Fibroblast of lung (primary cell): ENCODE results near the gene BBX. TPM values are rescaled to one million over a fixed set of nuclear protein-coding genes. Genes with fewer than 3 reads are reported as not detected.

Experiments used
- DNase-seq, 2 donors: peaks; one replicate each; pipeline versions ENCODE4 v3.0.0 to v3.0.0-alpha.2; 2010; ENCODE audit warnings: low read depth in 2 of 2
- H2AFZ ChIP-seq: 2 replicates; pipeline ENCODE4 v1.5.1; 2012; ENCODE audit warnings: low read length, control low read depth, inconsistent platforms
- H3K27ac ChIP-seq: 2 replicates; pipeline ENCODE4 v1.5.1; 2011; ENCODE audit warnings: low read length, control low read depth; ENCODE audit not compliant: insufficient read depth
- H3K27me3 ChIP-seq: 2 replicates; pipeline ENCODE4 v1.5.1; 2011; ENCODE audit warnings: mild to moderate bottlenecking, low read length; ENCODE audit not compliant: control insufficient read depth, insufficient read depth
- H3K36me3 ChIP-seq: 2 replicates; pipeline ENCODE4 v1.5.1; 2011; ENCODE audit warnings: low read length; ENCODE audit not compliant: control insufficient read depth, insufficient read depth
- H3K4me1 ChIP-seq: 2 replicates; pipeline ENCODE4 v1.5.1; 2011; ENCODE audit warnings: low read length; ENCODE audit not compliant: control insufficient read depth, insufficient read depth; ENCODE audit errors: extremely low read depth
- H3K4me2 ChIP-seq: 2 replicates; pipeline ENCODE4 v1.5.1; 2011; ENCODE audit warnings: low read length, control low read depth; ENCODE audit not compliant: insufficient read depth; ENCODE audit errors: extremely low read depth
- H3K4me3 ChIP-seq, 4 experiments: fragments of 200-600 bp in 1 of 4; sonication (generic) in 1 of 4; replicated peaks in 1 of 4; 2 replicates each; pipeline ENCODE4 v1.5.1; 2011 to 2016; ENCODE audit warnings: low read length in 4 of 4, low read depth in 3 of 4, mild to moderate bottlenecking in 3 of 4, control low read depth in 2 of 4, inconsistent platforms in 1 of 4, mixed read lengths in 1 of 4; ENCODE audit not compliant: insufficient read depth in 1 of 4; ENCODE audit errors: control extremely low read depth in 1 of 4
- H3K79me2 ChIP-seq: 2 replicates; pipeline ENCODE4 v1.5.1; 2012; ENCODE audit warnings: mild to moderate bottlenecking, low read length, inconsistent platforms; ENCODE audit not compliant: control insufficient read depth, insufficient read depth
- H3K9ac ChIP-seq: 2 replicates; pipeline ENCODE4 v1.5.1; 2011; ENCODE audit warnings: mild to moderate bottlenecking, low read length, control low read depth; ENCODE audit not compliant: insufficient read depth
- H3K9me3 ChIP-seq: 2 replicates; pipeline ENCODE4 v1.5.1; 2012; ENCODE audit warnings: low read depth, low read length; ENCODE audit not compliant: control insufficient read depth, insufficient read depth
- H4K20me1 ChIP-seq: 2 replicates; pipeline ENCODE4 v1.5.1; 2011; ENCODE audit warnings: low read length; ENCODE audit not compliant: control insufficient read depth, insufficient read depth; ENCODE audit errors: extremely low read depth
- EZH2 ChIP-seq: IDR thresholded peaks from 2 replicates; pipeline ENCODE4 v1.5.1; 2012; ENCODE audit warnings: low read length, control low read depth, mild to moderate bottlenecking; ENCODE audit errors: missing control alignments
- polyA plus RNA-seq, 2 donors: library from polyadenylated mRNA; depleted of rRNA in 1 of 2; stranded (reverse) in 1 of 2; unstranded in 1 of 2; fragments of >200 nt; gene quantifications; 2 replicates each; pipeline ENCODE4 v1.2.1, GENCODE V29; 2011 to 2012; ENCODE audit warnings: missing spikeins in 1 of 2
- total RNA-seq: library from RNA; depleted of rRNA; stranded (reverse); fragments of >200 nt; gene quantifications from 2 replicates; pipeline ENCODE4 v1.2.1, GENCODE V29; 2014
- TF ChIP-seq, protein P1 (sequence below), 2 donors: IDR thresholded peaks in 1 of 2; conservative IDR thresholded peaks in 1 of 2; 1 replicate in 1 of 2; 2 replicates in 1 of 2; pipeline ENCODE4 v1.5.1; 2011 to 2012; ENCODE audit warnings: low read length in 2 of 2, control low read depth in 1 of 2, inconsistent platforms in 1 of 2, low read depth in 1 of 2, mild to moderate bottlenecking in 1 of 2

Gene BBX
- total and polyA plus RNA-seq, 2 donors (not counting 1 experiment from before 2014, with no cell fraction given) = 50.0 to 71.2 TPM

DNA sequence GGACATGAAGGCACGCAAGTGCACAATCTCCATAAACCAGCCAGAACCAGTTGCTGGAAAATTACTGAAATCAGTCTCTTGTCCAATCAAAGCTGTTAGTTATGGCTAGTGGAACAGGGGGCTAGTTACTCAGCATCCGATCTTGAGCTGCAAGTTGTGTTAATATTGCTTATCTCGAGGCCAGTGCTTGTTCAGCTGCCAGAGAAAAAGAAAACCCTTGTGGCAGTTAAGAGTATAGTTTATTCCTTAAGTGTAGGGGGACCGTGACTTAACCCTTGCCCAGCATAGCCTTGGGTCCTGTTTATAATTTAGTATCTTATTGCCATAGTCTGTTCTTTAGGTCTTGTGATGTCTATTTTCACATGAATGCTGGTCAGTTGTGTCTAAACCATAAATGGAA is 299.5 kb downstream of the BBX start:
- no peaks in the 10 kb centered on the region for H3K79me2 ChIP-seq
- H4K20me1 ChIP-seq = no peaks in the 10 kb centered on the region
- H3K36me3 ChIP-seq = no peaks in the 10 kb centered on the region
- peaks cover 2% of the 10 kb centered on the region for H3K27me3 ChIP-seq
- no peak overlapping the region for H3K4me2 ChIP-seq
- TF ChIP-seq, protein P1, sequence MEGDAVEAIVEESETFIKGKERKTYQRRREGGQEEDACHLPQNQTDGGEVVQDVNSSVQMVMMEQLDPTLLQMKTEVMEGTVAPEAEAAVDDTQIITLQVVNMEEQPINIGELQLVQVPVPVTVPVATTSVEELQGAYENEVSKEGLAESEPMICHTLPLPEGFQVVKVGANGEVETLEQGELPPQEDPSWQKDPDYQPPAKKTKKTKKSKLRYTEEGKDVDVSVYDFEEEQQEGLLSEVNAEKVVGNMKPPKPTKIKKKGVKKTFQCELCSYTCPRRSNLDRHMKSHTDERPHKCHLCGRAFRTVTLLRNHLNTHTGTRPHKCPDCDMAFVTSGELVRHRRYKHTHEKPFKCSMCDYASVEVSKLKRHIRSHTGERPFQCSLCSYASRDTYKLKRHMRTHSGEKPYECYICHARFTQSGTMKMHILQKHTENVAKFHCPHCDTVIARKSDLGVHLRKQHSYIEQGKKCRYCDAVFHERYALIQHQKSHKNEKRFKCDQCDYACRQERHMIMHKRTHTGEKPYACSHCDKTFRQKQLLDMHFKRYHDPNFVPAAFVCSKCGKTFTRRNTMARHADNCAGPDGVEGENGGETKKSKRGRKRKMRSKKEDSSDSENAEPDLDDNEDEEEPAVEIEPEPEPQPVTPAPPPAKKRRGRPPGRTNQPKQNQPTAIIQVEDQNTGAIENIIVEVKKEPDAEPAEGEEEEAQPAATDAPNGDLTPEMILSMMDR (conservative IDR thresholded peaks at IDR 0.05 in 1 of 2, IDR thresholded peaks at IDR 0.05 in 1 of 2; ENCODE audit: low read depth in 1 of 2, low read length in 2 of 2) = no peak
- no peak for TF ChIP-seq EZH2
- no peak overlapping the region for H3K9ac ChIP-seq
- no peaks in the 10 kb centered on the region for H3K4me1 ChIP-seq
- H2AFZ ChIP-seq = no peak overlapping the region
- H3K27ac ChIP-seq = no peak overlapping the region
- no peak for DNase-seq
- H3K4me3 ChIP-seq = no peak overlapping the region
- no peaks in the 10 kb centered on the region for H3K9me3 ChIP-seq

DNA sequence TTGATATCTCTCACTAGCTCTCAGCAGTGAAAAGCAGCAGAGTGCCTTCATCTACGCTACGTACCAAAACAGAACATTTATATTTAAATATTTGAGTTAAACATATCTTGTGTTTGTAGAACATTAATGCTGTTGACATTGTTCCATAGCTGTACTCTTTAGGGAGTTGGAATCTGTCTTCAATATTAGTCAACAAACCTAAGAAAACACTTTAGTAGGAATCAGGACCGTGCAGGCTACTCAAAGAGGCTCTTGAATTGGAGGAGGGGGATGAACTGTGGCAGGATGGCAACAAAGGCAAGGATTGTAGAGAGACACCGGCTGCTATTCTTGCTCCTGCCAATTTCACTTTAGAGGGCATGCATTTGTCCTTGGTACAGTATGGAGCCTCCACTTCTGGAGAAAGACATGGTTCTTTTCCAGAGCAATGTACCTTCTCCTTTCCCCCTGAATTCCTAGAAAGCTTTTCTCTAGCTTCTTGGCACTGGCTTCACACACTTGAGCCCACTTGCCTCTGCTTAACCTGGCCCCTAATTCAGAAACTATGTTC is 302.1 kb downstream of the BBX start:
- Histone ChIP-seq H3K36me3 (no peaks in the 10 kb centered on the region), H3K9ac (no peak overlapping the region), H2AFZ (no peak overlapping the region), H3K4me1 (no peaks in the 10 kb centered on the region), H3K79me2 (no peaks in the 10 kb centered on the region), H3K27me3 (peaks cover 2% of the 10 kb centered on the region), H3K27ac (no peak overlapping the region), H3K9me3 (no peaks in the 10 kb centered on the region), H3K4me2 (no peak overlapping the region), H3K4me3 (no peak overlapping the region), H4K20me1 (no peaks in the 10 kb centered on the region)
- TF ChIP-seq, protein P1 (conservative IDR thresholded peaks at IDR 0.05 in 1 of 2, IDR thresholded peaks at IDR 0.05 in 1 of 2; ENCODE audit: low read depth in 1 of 2, low read length in 2 of 2) = no peak
- no peak for TF ChIP-seq EZH2
- no peak for DNase-seq

DNA sequence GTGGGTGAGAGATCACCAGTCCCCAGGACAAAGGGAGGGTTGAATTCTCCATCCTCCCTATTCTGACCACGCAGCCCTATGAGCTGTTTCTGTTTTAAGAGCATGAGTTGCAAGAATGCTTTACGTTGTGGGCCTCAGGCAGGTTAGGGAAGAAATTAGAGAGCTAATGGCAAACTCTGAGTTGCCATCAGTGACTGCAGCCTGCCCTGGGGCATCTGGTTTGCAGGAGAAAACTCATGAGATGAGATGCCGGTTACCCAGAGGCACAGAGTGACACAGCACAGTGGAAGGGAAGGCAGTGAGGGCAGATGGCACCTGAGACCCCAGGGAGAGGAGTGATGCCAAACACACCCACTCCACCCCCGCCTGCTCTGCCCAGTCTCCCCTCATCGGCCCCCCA is 302.8 kb downstream of the BBX start:
- no peak overlapping the region for H3K9ac ChIP-seq

More for the DNA sequence above, 302.8 kb downstream of the BBX start:
- Histone ChIP-seq H3K36me3 (no peaks in the 10 kb centered on the region), H3K27ac (no peak overlapping the region), H3K27me3 (peaks cover 2% of the 10 kb centered on the region), H3K4me2 (no peak overlapping the region), H3K4me1 (no peaks in the 10 kb centered on the region), H3K79me2 (no peaks in the 10 kb centered on the region), H4K20me1 (no peaks in the 10 kb centered on the region), H3K9me3 (no peaks in the 10 kb centered on the region), H2AFZ (no peak overlapping the region), H3K4me3 (no peak overlapping the region)
- no peak for TF ChIP-seq EZH2
- TF ChIP-seq, protein P1 (conservative IDR thresholded peaks at IDR 0.05 in 1 of 2, IDR thresholded peaks at IDR 0.05 in 1 of 2; ENCODE audit: low read depth in 1 of 2, low read length in 2 of 2) = no peak
- DNase-seq = no peak
